ENCODE results near the gene LRRC74B.
"Not testable (repeated sequence)": the region's sequence is repeated elsewhere in the genome, so short reads cannot be mapped to it uniquely, and the experiment has no call there.

Gene LRRC74B

GRCh38 chr22:21001601-21002325 is 44.0 kb upstream of the LRRC74B start, which contains the start of gene THAP7:
TSS of gene THAP7 (minus strand) at chr22:21002118. CDS start at chr22:21001911, 207 bp downstream.
- Histone ChIP-seq H3K36me3 (ENCODE audit: insufficient read depth, low read length) (no peaks in the 10 kb centered on the region; the same call in 1 of the 2 replicates), H3K9ac (ENCODE audit: low read depth, low read length, poor library complexity, severe bottlenecking) (peak within 1 kb of the TSS; percentile 97), H3K27me3 (ENCODE audit: insufficient read depth, low read length, poor library complexity, severe bottlenecking) (no peaks in the 10 kb centered on the region), H3K4me2 (ENCODE audit: low read depth, low read length, poor library complexity, severe bottlenecking) (peak within 1 kb of the TSS; percentile 86), H2AFZ (ENCODE audit: low read length) (peak within 1 kb of the TSS; percentile 99), H3K79me2 (ENCODE audit: insufficient read depth, low read length) (peaks cover 34% of the 10 kb centered on the region), H3K9me2 (replicated peaks; ENCODE audit: low read depth, low read length) (no peaks in the 10 kb centered on the region), H3F3A (ENCODE audit: low read depth) (peaks cover 3% of the 10 kb centered on the region), H3K4me1 (ENCODE audit: insufficient read depth, low read length, poor library complexity, severe bottlenecking) (peaks cover 19% of the 10 kb centered on the region), H4K20me1 (ENCODE audit: insufficient read depth, low read length, poor library complexity, severe bottlenecking) (peaks cover 18% of the 10 kb centered on the region), H3K9me3 (ENCODE audit: insufficient read depth, low read depth, low read length) (no peaks in the 10 kb centered on the region), H3K4me3 (ENCODE audit: low read length, poor library complexity, severe bottlenecking) (peak within 1 kb of the TSS; percentile 95)
- TF ChIP-seq CTCF (conservative IDR thresholded peaks at IDR 0.05; ENCODE audit: low read length) (no peak), EZH2phosphoT487 (IDR thresholded peaks at IDR 0.05; ENCODE audit: borderline replicate concordance) (no peak)

GRCh38 chr22:21003782-21004181 is 42.0 kb upstream of the LRRC74B start:
- Histone ChIP-seq H3K9me2 (replicated peaks; ENCODE audit: low read depth, low read length) (no peaks in the 10 kb centered on the region), H3K27me3 (ENCODE audit: insufficient read depth, low read length, poor library complexity, severe bottlenecking) (no peaks in the 10 kb centered on the region), H3K4me1 (ENCODE audit: insufficient read depth, low read length, poor library complexity, severe bottlenecking) (peaks cover 19% of the 10 kb centered on the region), H3K4me2 (ENCODE audit: low read depth, low read length, poor library complexity, severe bottlenecking) (peak overlapping the region; percentile 86), H3K36me3 (ENCODE audit: insufficient read depth, low read length) (no peaks in the 10 kb centered on the region; the same call in 1 of the 2 replicates), H3K79me2 (ENCODE audit: insufficient read depth, low read length) (peaks cover 34% of the 10 kb centered on the region), H3K9me3 (ENCODE audit: insufficient read depth, low read depth, low read length) (no peaks in the 10 kb centered on the region), H2AFZ (ENCODE audit: low read length) (no peak overlapping the region), H3F3A (ENCODE audit: low read depth) (peaks cover 3% of the 10 kb centered on the region), H3K4me3 (ENCODE audit: low read length, poor library complexity, severe bottlenecking) (peak overlapping the region; percentile 95), H3K9ac (ENCODE audit: low read depth, low read length, poor library complexity, severe bottlenecking) (peak overlapping the region; percentile 97), H4K20me1 (ENCODE audit: insufficient read depth, low read length, poor library complexity, severe bottlenecking) (peaks cover 18% of the 10 kb centered on the region)
- TF ChIP-seq EZH2phosphoT487 (IDR thresholded peaks at IDR 0.05; ENCODE audit: borderline replicate concordance) (no peak), CTCF (conservative IDR thresholded peaks at IDR 0.05; ENCODE audit: low read length) (no peak)

- not testable (repeated sequence) for H3F3A ChIP-seq (ENCODE audit: low read depth); H3K4me1 ChIP-seq (ENCODE audit: insufficient read depth, low read length, poor library complexity, severe bottlenecking); H3K4me2 ChIP-seq (ENCODE audit: low read depth, low read length, poor library complexity, severe bottlenecking); H3K9ac ChIP-seq (ENCODE audit: low read depth, low read length, poor library complexity, severe bottlenecking); H3K9me2 ChIP-seq (replicated peaks; ENCODE audit: low read depth, low read length); H3K27me3 ChIP-seq (ENCODE audit: insufficient read depth, low read length, poor library complexity, severe bottlenecking); H3K9me3 ChIP-seq (ENCODE audit: insufficient read depth, low read depth, low read length); H3K79me2 ChIP-seq (ENCODE audit: insufficient read depth, low read length); H3K4me3 ChIP-seq (ENCODE audit: low read length, poor library complexity, severe bottlenecking); H3K36me3 ChIP-seq (ENCODE audit: insufficient read depth, low read length); H2AFZ ChIP-seq (ENCODE audit: low read length); H4K20me1 ChIP-seq (ENCODE audit: insufficient read depth, low read length, poor library complexity, severe bottlenecking)
Measured at GRCh38 chr22:21009208-21009607, 36.5 kb upstream of the LRRC74B start.
